GM10847 (cell line): ENCODE measurements around the gene MAP2K5.

Experiments
- POLR2A ChIP-seq: IDR thresholded peaks from 2 replicates; pipeline ENCODE4 v1.6.1; 2011; ENCODE audit not compliant: insufficient read length; ENCODE audit errors: extremely low read depth

MAP2K5 gene

GRCh38 chr15:67646847-67647246 is 104.3 kb downstream of the MAP2K5 start:
- TF ChIP-seq POLR2A = no peak

- no peak for TF ChIP-seq POLR2A
Measured at GRCh38 chr15:67652586-67652985, 110.1 kb downstream of the MAP2K5 start.

- no peak for TF ChIP-seq POLR2A
Measured at GRCh38 chr15:67660446-67660845, 117.9 kb downstream of the MAP2K5 start.

GRCh38 chr15:67660874-67661606 is 118.5 kb downstream of the MAP2K5 start:
- no peak for TF ChIP-seq POLR2A

GRCh38 chr15:67670647-67671305 is 128.3 kb downstream of the MAP2K5 start:
- no peak for TF ChIP-seq POLR2A

GRCh38 chr15:67674983-67675382 is 132.5 kb downstream of the MAP2K5 start:
- no peak for TF ChIP-seq POLR2A

- no peak for TF ChIP-seq POLR2A
Measured at GRCh38 chr15:67678089-67678488, 135.6 kb downstream of the MAP2K5 start.

GRCh38 chr15:67678993-67679392 is 136.5 kb downstream of the MAP2K5 start:
- no peak for TF ChIP-seq POLR2A

GRCh38 chr15:67680641-67681040 is 138.1 kb downstream of the MAP2K5 start:
- no peak for TF ChIP-seq POLR2A

- TF ChIP-seq POLR2A = no peak
Measured at GRCh38 chr15:67685008-67685599, 142.6 kb downstream of the MAP2K5 start.

GRCh38 chr15:67685716-67686115 is 143.2 kb downstream of the MAP2K5 start:
- no peak for TF ChIP-seq POLR2A

- TF ChIP-seq POLR2A = no peak
Measured at GRCh38 chr15:67690936-67691335, 148.4 kb downstream of the MAP2K5 start.

GRCh38 chr15:67691450-67691849 is 148.9 kb downstream of the MAP2K5 start:
- no peak for TF ChIP-seq POLR2A

- no peak for TF ChIP-seq POLR2A
Measured at GRCh38 chr15:67692573-67692972, 150.1 kb downstream of the MAP2K5 start.

GRCh38 chr15:67696087-67696486 is 153.6 kb downstream of the MAP2K5 start:
- no peak for TF ChIP-seq POLR2A

- no peak for TF ChIP-seq POLR2A
Measured at GRCh38 chr15:67700023-67700422, 157.5 kb downstream of the MAP2K5 start.
